ENCODE measurements around the gene EXOC7. TPM values are rescaled to one million over a fixed set of nuclear protein-coding genes. Genes with fewer than 3 reads are reported as not detected.
A peak's percentile ranks its signal among the peaks of the same experiment; 100 is the strongest.

Gene EXOC7
- 10 to 100 TPM; 63.3 to 66.0 TPM for total RNA-seq

GRCh38 chr17:76103274-76104139 lies at the start of gene EXOC7:
TSS of gene EXOC7 (minus strand) at chr17:76103787. CDS start at chr17:76103692, 95 bp downstream.
- peaks cover 13% of the 10 kb centered on the region for H3K36me3 Mint-ChIP-seq
- peak within 1 kb of the TSS; percentile 98 for H3K4me3 Mint-ChIP-seq
- intact Hi-C loops (cut with micrococcal nuclease): loop anchor here (2.0 kb wide), 2 partner anchors 33 to 89 kb away; no protein-coding TSS in a partner anchor
- peak within 1 kb of the TSS; percentile 92 for H3K27ac Mint-ChIP-seq
- ChIA-PET POLR2A (interaction anchor here (0.8 to 2.0 kb wide), 6 partner anchors 15 to 212 kb away, joined by 3 to 8 read pairs (median 4); partner anchors contain the start of gene UBALD2), CTCF (interaction anchor here (0.6 to 5.5 kb wide), 15 partner anchors 15 to 198 kb away, joined by 3 to 35 read pairs (median 4); no protein-coding TSS in a partner anchor)
- H3K9me3 Mint-ChIP-seq: no peaks in the 10 kb centered on the region
- no peaks in the 10 kb centered on the region for H3K27me3 Mint-ChIP-seq
- peak; percentile 95 for DNase-seq
- peaks cover 24% of the 10 kb centered on the region for H3K4me1 Mint-ChIP-seq (ENCODE audit: low read depth)

- no peak overlapping the region for H3K4me3 Mint-ChIP-seq
- no peak overlapping the region for H3K27ac Mint-ChIP-seq
- H3K9me3 Mint-ChIP-seq: no peaks in the 10 kb centered on the region
- intact Hi-C loops (cut with micrococcal nuclease): no loop called here
- ChIA-PET CTCF (interaction anchor here (1.2 to 2.6 kb wide), 3 partner anchors 32 to 139 kb away, joined by 3 to 12 read pairs (median 10); no protein-coding TSS in a partner anchor), POLR2A (interaction anchor here (0.7 kb wide), 1 partner anchor 9 kb away, joined by 3 read pairs; no protein-coding TSS in a partner anchor)
- H3K27me3 Mint-ChIP-seq: no peaks in the 10 kb centered on the region
- H3K36me3 Mint-ChIP-seq: peaks cover 33% of the 10 kb centered on the region
- H3K4me1 Mint-ChIP-seq (ENCODE audit: low read depth): peaks cover 26% of the 10 kb centered on the region
- no peak for DNase-seq
These were observed 49.6 kb upstream of the EXOC7 start for GRCh38 chr17:76153202-76153601.

GRCh38 chr17:76152591-76152990 lies 49.0 kb upstream of the EXOC7 start:
- intact Hi-C loops (cut with micrococcal nuclease): no loop called here
- CTCF ChIA-PET: interaction anchor here (1.2 to 2.6 kb wide), 3 partner anchors 32 to 138 kb away, joined by 3 to 12 read pairs (median 10); no protein-coding TSS in a partner anchor
- Mint-ChIP-seq H3K27me3 (no peaks in the 10 kb centered on the region), H3K36me3 (peaks cover 27% of the 10 kb centered on the region), H3K4me1 (ENCODE audit: low read depth) (peaks cover 26% of the 10 kb centered on the region), H3K9me3 (no peaks in the 10 kb centered on the region), H3K4me3 (no peak overlapping the region), H3K27ac (peak overlapping the region; percentile 6)
- POLR2A ChIA-PET: no interaction called here
- no peak for DNase-seq

GRCh38 chr17:76151896-76152454 lies 48.4 kb upstream of the EXOC7 start:
- POLR2A ChIA-PET: no interaction called here
- intact Hi-C loops (cut with micrococcal nuclease): no loop called here
- CTCF ChIA-PET: interaction anchor here (1.2 to 2.6 kb wide), 3 partner anchors 8 to 31 kb away, joined by 6 to 12 read pairs (median 6); no protein-coding TSS in a partner anchor
- peaks cover 22% of the 10 kb centered on the region for H3K36me3 Mint-ChIP-seq
- no peaks in the 10 kb centered on the region for H3K9me3 Mint-ChIP-seq
- no peaks in the 10 kb centered on the region for H3K27me3 Mint-ChIP-seq
- H3K4me3 Mint-ChIP-seq: no peak overlapping the region
- no peak for DNase-seq
- H3K27ac Mint-ChIP-seq: peak overlapping the region; percentile 58
- peaks cover 28% of the 10 kb centered on the region for H3K4me1 Mint-ChIP-seq (ENCODE audit: low read depth)

GRCh38 chr17:76150712-76151622 lies 47.4 kb upstream of the EXOC7 start:
- Mint-ChIP-seq H3K36me3 (peaks cover 20% of the 10 kb centered on the region), H3K27me3 (no peaks in the 10 kb centered on the region), H3K27ac (peak overlapping the region; percentile 46), H3K4me1 (ENCODE audit: low read depth) (peaks cover 38% of the 10 kb centered on the region), H3K4me3 (no peak overlapping the region), H3K9me3 (no peaks in the 10 kb centered on the region)
- POLR2A ChIA-PET: interaction anchor here (0.5 to 1.0 kb wide), 2 partner anchors 70 to 119 kb away, joined by 3 read pairs; no protein-coding TSS in a partner anchor
- intact Hi-C loops (cut with micrococcal nuclease): no loop called here
- DNase-seq: no peak
- CTCF ChIA-PET: interaction anchor here (1.1 to 2.6 kb wide), 4 partner anchors 9 to 31 kb away, joined by 4 to 12 read pairs (median 6); no protein-coding TSS in a partner anchor

GRCh38 chr17:76149214-76149613 lies 45.6 kb upstream of the EXOC7 start:
- CTCF ChIA-PET: no interaction called here
- H3K27ac Mint-ChIP-seq: no peak overlapping the region
- no peaks in the 10 kb centered on the region for H3K27me3 Mint-ChIP-seq
- peaks cover 56% of the 10 kb centered on the region for H3K4me1 Mint-ChIP-seq (ENCODE audit: low read depth)
- POLR2A ChIA-PET: no interaction called here
- H3K9me3 Mint-ChIP-seq: no peaks in the 10 kb centered on the region
- DNase-seq: no peak
- no peak overlapping the region for H3K4me3 Mint-ChIP-seq
- intact Hi-C loops (cut with micrococcal nuclease): no loop called here
- peaks cover 16% of the 10 kb centered on the region for H3K36me3 Mint-ChIP-seq

- Mint-ChIP-seq H3K27me3 (no peaks in the 10 kb centered on the region), H3K4me1 (ENCODE audit: low read depth) (peaks cover 62% of the 10 kb centered on the region), H3K4me3 (no peak overlapping the region), H3K9me3 (no peaks in the 10 kb centered on the region), H3K36me3 (peaks cover 16% of the 10 kb centered on the region), H3K27ac (no peak overlapping the region)
- POLR2A ChIA-PET: no interaction called here
- no peak for DNase-seq
- intact Hi-C loops (cut with micrococcal nuclease): no loop called here
- CTCF ChIA-PET: no interaction called here
These were observed 44.4 kb upstream of the EXOC7 start for GRCh38 chr17:76148015-76148326.

GRCh38 chr17:76147211-76148014 lies 43.8 kb upstream of the EXOC7 start:
- H3K4me1 Mint-ChIP-seq (ENCODE audit: low read depth): peaks cover 62% of the 10 kb centered on the region
- H3K27ac Mint-ChIP-seq: peak overlapping the region; percentile 93
- intact Hi-C loops (cut with micrococcal nuclease): no loop called here
- CTCF ChIA-PET: interaction anchor here (1.1 to 2.7 kb wide), 2 partner anchors 34 to 132 kb away, joined by 7 to 14 read pairs; no protein-coding TSS in a partner anchor
- no peaks in the 10 kb centered on the region for H3K9me3 Mint-ChIP-seq
- POLR2A ChIA-PET: no interaction called here
- no peaks in the 10 kb centered on the region for H3K27me3 Mint-ChIP-seq
- no peak for DNase-seq
- H3K4me3 Mint-ChIP-seq: no peak overlapping the region
- H3K36me3 Mint-ChIP-seq: peaks cover 15% of the 10 kb centered on the region

- CTCF ChIA-PET: interaction anchor here (0.5 to 2.7 kb wide), 7 partner anchors 26 to 303 kb away, joined by 3 to 14 read pairs (median 3); no protein-coding TSS in a partner anchor
- Mint-ChIP-seq H3K27me3 (no peaks in the 10 kb centered on the region), H3K36me3 (peaks cover 5% of the 10 kb centered on the region), H3K4me1 (ENCODE audit: low read depth) (peaks cover 61% of the 10 kb centered on the region), H3K4me3 (peak overlapping the region; percentile 47), H3K9me3 (no peaks in the 10 kb centered on the region), H3K27ac (peak overlapping the region; percentile 93)
- POLR2A ChIA-PET: interaction anchor here (1.0 to 2.1 kb wide), 4 partner anchors 36 to 125 kb away, joined by 3 to 7 read pairs (median 5); no protein-coding TSS in a partner anchor
- peak; percentile 49 for DNase-seq
- intact Hi-C loops (cut with micrococcal nuclease): no loop called here
These were observed 42.7 kb upstream of the EXOC7 start for GRCh38 chr17:76146053-76146851.

Measured in activated CD4-positive, alpha-beta memory T cell treated with anti-CD3 and anti-CD28 coated beads for 36 hours (primary cell).